GM19023 (cell line): ENCODE results near the gene PHLDB1.
"Not testable (repeated sequence)": the region's sequence is repeated elsewhere in the genome, so short reads cannot be mapped to it uniquely, and the experiment has no call there.

ENCODE experiments used
- ATAC-seq: cut with Tn5 transposase; IDR thresholded peaks from one replicate; pipeline ENCODE4 v1.9.1; 2021; ENCODE audit warnings: mild to moderate bottlenecking, moderate library complexity; ENCODE audit not compliant: unreplicated experiment

Gene PHLDB1

GRCh38 chr11:118607401-118608359 lies at the start of gene PHLDB1:
TSS of gene PHLDB1 (plus strand) at chr11:118607615. CDS start at chr11:118613837, 6,222 bp downstream.
- no peak for ATAC-seq

- ATAC-seq, result no peak
Observed at GRCh38 chr11:118560806-118561205, 46.6 kb upstream of the PHLDB1 start.

GRCh38 chr11:118565051-118565450 lies 42.4 kb upstream of the PHLDB1 start:
- no peak for ATAC-seq

GRCh38 chr11:118569670-118570069 lies 37.7 kb upstream of the PHLDB1 start:
- ATAC-seq, result no peak

GRCh38 chr11:118570787-118571186 lies 36.6 kb upstream of the PHLDB1 start:
- no peak for ATAC-seq

- ATAC-seq, result peak; percentile 15
Observed at GRCh38 chr11:118571701-118572060, 35.7 kb upstream of the PHLDB1 start.

GRCh38 chr11:118572061-118572980 lies 35.1 kb upstream of the PHLDB1 start, which contains the start of gene ARCN1:
TSS of gene ARCN1 (plus strand) at chr11:118572409. CDS start at chr11:118572548, 139 bp downstream.
- ATAC-seq, result peak; percentile 66

GRCh38 chr11:118572981-118573550 lies 34.3 kb upstream of the PHLDB1 start:
- peak; percentile 34 for ATAC-seq

GRCh38 chr11:118574636-118575035 lies 32.8 kb upstream of the PHLDB1 start:
- ATAC-seq, result no peak

GRCh38 chr11:118577995-118578394 lies 29.4 kb upstream of the PHLDB1 start:
- ATAC-seq, result not testable (repeated sequence)

GRCh38 chr11:118581057-118581456 lies 26.4 kb upstream of the PHLDB1 start:
- no peak for ATAC-seq

GRCh38 chr11:118587952-118588351 lies 19.5 kb upstream of the PHLDB1 start:
- ATAC-seq, result no peak

GRCh38 chr11:118592616-118593367 lies 14.6 kb upstream of the PHLDB1 start:
- ATAC-seq, result no peak

GRCh38 chr11:118594984-118595383 lies 12.4 kb upstream of the PHLDB1 start:
- ATAC-seq, result not testable (repeated sequence)

- ATAC-seq, result no peak
Observed at GRCh38 chr11:118596224-118597146, 10.9 kb upstream of the PHLDB1 start.

- ATAC-seq, result no peak
Observed at GRCh38 chr11:118597556-118597955, 9.9 kb upstream of the PHLDB1 start.

- no peak for ATAC-seq
Observed at GRCh38 chr11:118602331-118602730, 5.1 kb upstream of the PHLDB1 start.

GRCh38 chr11:118603709-118604108 lies 3.7 kb upstream of the PHLDB1 start:
- not testable (repeated sequence) for ATAC-seq

GRCh38 chr11:118604566-118604965 lies 2.8 kb upstream of the PHLDB1 start:
- no peak for ATAC-seq
